GM11168 (cell line): ENCODE data around the gene NRARP.

Experiments used
- in situ Hi-C: fragments of 300-500 bp; cut with MboI; formaldehyde crosslinking; loops from one replicate; pipeline ENCODE4 v1.12.0; 2022; ENCODE audit warnings: low sequenced_read_pairs; ENCODE audit not compliant: unreplicated experiment

The NRARP gene

GRCh38 chr9:137301081-137301947, 757 bp downstream of the NRARP start:
- in situ Hi-C loops: no loop called here

GRCh38 chr9:137300567-137301080, 1.4 kb downstream of the NRARP start:
- in situ Hi-C loops: no loop called here

DNA sequence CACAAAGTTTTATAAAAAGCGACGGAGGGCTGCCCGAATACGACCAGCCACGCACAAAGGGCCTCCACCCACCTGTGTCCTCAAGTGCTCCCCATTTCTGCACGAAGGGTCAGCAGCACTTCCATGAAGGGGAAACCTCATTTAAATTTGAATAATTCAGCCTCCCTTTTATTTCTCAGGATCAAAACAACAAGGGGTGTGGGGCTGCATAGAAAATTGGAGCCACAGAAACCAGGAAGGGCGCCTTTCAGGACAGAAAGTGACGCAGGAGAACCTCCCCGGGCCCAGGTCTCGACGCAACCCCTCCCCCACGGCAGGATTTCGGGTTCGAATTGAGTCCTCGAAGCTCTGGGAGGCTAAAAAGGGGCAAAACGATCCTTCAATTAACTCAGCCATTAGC, 2.1 kb downstream of the NRARP start:
- in situ Hi-C loops: loop anchor here (10.0 kb wide), 1 partner anchor 105 kb away; no protein-coding TSS in a partner anchor

DNA sequence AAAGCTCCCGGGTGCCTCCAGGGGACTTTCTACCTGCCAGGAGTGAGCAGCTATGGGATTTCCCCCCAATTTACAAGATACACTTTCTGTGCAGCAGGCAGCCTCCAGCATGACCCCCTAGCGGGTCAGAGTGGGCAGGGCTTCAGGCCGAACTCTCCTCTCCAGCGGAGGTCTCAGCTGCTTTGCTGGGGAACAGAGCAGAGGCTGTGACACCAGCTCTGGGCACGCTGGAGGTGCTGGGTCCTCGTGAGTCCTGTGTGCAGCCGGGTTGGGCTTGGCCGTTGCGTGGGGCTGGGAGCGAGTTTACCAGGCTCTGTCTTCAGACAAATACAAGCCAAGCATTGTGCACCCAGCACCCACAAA, 2.9 kb downstream of the NRARP start:
- in situ Hi-C loops: loop anchor here (10.0 kb wide), 1 partner anchor 106 kb away; no protein-coding TSS in a partner anchor

DNA sequence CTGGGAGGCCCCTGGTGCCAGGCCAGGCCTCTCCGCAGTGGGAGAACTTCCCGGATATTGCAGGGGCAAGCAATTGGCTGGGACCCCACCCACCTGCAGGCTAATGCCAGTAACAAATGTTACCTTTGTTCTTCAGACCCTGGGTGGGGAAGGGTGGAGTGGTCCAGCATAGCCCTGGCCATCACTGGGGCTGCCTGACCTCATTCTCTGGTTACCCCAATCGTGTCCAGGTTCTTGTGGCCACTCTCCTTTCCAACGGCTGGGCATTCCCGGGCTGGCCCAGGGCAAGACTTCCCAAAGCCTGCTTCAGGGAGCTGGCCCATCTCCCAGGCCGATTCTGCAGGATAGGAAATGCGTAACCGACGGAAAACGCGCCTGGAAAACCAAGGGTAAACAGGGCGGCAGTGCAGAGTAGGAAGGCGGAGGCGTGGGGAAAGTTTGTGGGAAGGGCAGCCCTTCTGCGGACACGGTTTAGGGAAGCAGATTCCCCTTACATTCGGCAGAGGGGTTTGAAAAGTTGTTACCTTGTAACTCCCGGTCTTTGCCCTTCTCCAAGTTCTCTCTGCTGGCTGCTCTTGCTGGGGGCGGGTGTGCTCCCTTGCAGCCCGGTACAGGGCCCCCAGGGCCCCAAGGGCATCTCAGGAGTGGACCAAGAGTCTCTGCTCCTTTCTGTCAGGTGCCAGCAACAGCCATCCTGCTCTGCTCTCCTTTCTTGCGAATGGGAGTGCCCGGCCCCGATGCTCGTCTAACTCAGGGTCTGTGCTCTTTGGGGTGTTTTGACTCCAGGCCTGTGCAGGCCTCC, 3.5 kb downstream of the NRARP start:
- in situ Hi-C loops: loop anchor here (10.0 kb wide), 1 partner anchor 106 kb away; no protein-coding TSS in a partner anchor

GRCh38 chr9:137297966-137298365, 4.1 kb downstream of the NRARP start:
- in situ Hi-C loops: loop anchor here (10.0 kb wide), 1 partner anchor 107 kb away; no protein-coding TSS in a partner anchor

DNA sequence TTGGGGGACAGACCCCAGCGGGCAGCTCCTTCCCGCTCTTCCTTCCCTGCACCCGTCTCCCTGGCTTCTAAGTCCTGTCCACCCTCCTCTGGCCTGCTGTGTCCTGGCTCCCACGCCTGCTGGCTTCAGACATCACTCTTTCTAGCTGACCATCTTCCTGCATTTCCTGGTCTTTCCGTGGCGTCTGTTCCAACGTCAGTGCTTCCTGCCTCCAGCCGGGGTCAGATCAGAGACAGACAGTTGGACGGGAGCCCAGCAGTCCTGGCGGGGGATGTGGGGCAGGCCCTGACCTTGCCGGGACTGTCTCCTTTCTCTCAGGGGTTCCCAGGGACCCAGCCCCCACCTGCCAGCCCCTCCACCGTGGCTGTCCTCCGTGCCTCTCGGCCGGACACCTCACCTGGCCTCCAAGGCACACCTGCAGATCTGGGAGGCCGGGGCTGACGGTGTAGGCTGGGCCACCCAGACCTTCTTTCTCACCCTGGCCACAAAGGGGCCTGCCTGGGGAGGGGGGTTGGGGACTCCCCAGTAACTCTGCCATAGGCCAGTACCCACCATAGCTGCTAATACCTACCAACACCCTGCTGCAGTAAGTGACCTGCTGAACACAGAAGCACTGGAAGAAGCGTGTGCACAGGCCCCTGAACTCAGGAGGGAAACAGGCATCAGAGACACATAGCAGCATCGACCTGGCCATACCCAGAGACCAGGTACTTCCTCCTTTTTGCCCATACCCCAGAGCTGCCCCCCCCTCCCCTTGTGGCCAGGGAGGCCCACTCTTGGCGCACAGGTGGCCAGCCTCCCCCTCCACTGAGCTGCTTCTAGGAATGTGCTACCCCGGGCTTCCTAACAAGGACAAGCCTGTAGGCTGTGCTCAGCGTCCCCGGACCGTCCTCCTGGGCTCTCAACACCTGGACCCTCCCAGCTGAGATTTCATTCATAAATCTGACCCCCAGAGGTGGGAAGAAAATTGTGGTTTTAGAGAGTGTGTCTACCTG, 5.1 kb downstream of the NRARP start:
- in situ Hi-C loops: loop anchor here (10.0 kb wide), 1 partner anchor 108 kb away; no protein-coding TSS in a partner anchor

- in situ Hi-C loops: loop anchor here (10.0 kb wide), 1 partner anchor 109 kb away; no protein-coding TSS in a partner anchor
Observed at GRCh38 chr9:137295849-137296669, 6.0 kb downstream of the NRARP start.

DNA sequence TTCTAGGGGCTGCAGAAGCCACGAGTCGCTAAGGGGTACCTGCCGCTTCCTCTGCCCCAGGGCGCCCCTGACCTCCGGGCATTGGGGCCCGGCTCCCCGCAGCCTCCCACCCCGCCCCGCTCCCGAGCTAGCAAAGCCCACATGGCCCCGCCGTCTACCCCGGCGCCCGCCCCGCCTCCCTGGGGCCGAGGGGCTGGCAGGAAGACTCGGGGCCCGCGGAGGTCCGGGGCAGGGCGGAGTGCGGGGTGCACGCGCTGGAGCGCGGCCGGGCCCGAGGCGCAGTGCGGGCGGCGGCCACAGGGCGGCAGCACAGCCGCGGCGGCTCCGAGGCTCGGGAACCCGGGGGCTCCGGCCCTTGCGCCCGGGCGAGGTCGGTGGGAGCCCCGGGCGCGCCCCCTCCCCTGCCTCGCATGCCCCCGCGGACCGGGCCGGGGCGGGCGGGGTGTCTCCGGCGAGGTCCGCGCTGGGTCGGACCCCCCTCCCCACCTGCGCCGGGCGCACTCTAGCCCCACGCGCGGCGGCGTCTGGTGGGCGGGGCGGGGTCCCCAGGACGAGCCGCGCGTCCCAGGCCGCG, 6.7 kb downstream of the NRARP start:
- in situ Hi-C loops: loop anchor here (10.0 kb wide), 1 partner anchor 109 kb away; no protein-coding TSS in a partner anchor

DNA sequence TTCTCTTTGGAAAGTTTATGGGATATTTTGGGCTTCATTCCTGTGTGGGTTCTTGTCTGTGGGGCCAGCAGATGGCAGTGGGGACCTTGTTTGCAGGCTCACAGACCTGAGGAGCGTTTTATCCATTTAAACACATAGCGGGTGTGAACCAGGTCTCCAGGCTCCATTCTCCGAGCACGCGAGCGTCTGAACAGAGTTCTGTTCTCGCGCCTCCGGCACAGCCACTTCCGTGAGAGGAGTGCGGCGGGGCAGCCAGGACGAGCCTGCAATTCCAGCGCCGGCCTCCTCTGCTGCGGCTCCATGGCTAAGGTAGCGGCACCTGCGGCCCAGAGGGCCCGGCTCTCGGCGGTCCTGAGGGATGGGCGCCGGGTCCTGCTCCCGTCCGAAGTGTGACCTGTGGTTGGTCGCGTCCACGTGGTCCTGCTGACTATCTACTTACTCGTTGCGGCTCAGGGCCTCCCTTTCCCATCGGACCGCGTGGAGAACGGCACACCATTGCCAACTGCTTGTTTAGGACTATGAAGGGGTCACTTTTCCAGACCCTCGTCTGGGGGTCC, 7.3 kb downstream of the NRARP start:
- in situ Hi-C loops: loop anchor here (10.0 kb wide), 1 partner anchor 110 kb away; no protein-coding TSS in a partner anchor

DNA sequence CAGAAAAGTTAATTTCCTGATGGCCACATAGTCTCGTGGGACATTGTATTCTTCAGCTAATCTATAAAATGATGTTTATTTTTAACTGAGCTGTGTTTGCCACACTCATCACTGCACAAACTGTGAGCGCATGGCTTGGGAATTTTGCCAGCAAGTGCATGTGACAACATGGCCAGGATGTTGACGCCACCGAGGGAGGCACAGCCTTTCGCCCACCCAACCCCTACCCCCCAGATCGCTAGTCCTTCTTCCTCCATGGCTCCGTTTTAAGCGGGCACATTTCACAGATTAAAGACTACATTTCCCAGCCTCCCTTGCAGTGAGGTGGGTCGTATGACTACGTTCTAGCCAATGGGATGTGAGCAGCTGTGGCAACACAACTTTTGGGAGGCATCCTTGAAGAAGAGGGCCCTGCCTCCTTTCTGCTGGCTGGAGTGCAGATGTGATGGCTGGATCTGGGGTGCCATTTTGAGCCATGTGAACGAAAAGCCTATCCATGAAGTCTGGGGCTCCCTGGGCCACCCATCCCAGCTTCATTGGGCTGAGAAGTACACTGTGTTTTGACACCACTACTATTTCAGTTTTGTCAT, 7.9 kb downstream of the NRARP start:
- in situ Hi-C loops: loop anchor here (10.0 kb wide), 1 partner anchor 111 kb away; no protein-coding TSS in a partner anchor

GRCh38 chr9:137293482-137294090, 8.5 kb downstream of the NRARP start:
- in situ Hi-C loops: loop anchor here (10.0 kb wide), 1 partner anchor 111 kb away; no protein-coding TSS in a partner anchor

DNA sequence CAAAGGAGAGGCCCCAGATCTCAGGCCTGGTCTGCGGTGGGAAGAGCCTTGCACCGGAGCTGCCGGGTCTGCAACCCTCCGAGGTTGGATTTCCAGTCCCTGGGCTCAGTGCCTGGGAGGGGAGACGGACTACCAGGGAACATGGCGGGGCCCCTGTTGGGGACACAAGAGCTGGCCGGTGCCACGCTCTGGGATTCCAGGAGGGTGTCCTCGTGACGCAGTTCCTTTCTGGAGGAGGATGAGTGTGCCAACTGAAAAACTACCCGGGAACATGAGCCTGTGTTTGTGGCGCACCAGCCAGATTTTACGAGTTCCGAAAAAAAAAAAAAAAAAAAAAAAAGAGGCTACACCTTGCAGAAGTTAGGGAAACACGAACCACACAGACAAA, 9.0 kb downstream of the NRARP start:
- in situ Hi-C loops: loop anchor here (10.0 kb wide), 1 partner anchor 112 kb away; no protein-coding TSS in a partner anchor

DNA sequence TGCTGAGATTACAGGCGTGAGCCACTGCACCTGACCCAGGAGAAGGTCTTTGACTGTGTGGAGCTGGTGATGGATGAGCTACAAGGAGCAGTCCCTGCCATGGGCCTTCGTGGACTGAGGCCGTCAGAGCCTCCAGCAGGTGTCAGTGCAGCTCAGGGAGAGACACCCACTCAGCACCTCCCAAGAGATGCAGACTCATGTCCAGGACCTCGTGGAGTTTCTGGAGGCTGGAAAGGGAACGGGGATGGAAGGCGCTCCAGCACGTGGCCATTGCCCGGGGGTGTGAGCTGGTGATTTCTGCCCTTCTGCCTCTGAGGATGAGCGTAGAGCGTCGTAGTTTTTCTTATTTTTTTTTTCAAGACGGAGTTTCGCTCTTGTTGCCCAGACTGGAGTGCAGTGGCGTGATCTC, 15.1 kb downstream of the NRARP start:
- in situ Hi-C loops: no loop called here

DNA sequence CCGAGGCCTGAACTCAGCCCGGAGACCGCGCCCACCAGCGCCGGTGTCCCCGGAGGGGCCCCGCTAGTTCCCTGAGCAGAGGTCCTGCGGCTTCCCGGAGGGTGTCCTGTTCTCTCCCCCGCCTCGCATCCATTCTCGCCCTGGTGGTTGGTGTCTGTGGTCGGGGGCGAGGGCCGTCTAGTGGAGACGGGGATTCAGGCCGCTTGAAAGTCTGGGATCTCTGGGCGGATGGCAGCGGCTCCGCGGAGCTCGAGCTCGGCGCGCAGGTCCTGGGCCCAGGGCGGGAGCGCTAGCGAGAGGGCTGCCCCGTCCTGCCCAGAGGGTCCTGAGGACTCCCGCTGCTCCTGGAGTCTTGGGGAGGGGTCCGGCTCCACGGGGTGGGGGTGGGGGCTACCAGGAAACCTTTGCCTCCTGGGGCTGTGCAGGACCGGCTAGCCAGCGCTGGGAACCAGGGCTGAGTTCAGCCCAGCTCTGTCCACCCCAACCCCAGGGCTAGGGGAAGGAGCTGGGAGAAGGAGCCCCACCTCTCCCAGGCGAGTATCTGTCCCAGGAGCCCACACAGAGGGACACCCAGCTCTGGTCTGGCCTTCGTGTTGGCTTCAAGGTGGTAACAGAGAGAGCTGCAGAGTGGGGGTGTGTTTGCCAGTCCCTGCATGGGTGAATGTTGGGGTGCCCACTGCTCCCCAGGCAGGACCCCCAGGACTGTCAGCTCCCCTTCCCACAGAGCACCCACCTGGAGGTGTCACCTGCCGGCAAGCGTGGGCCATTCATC, 20.5 kb downstream of the NRARP start:
- in situ Hi-C loops: no loop called here
